ENCODE data around the gene MORN5.

- TF ChIP-seq CTCF (IDR thresholded peaks at IDR 0.05) (no peak), POLR2A (IDR thresholded peaks at IDR 0.05) (no peak)
These were observed 44.8 kb downstream of the MORN5 start for GRCh38 chr9:122204491-122204890.

Data from body of pancreas (tissue), 4 donors.